GM12878 (cell line): Measurements from ENCODE around the gene ARVCF. TPM values are rescaled to one million over a fixed set of nuclear protein-coding genes. Genes with fewer than 3 reads are reported as not detected.

Experiments used
- BCLAF1 ChIP-seq: fragments of 450-650 bp; IDR thresholded peaks from 2 replicates; pipeline ENCODE4 v1.6.1; 2017; ENCODE audit warnings: antibody characterized with exemption, mild to moderate bottlenecking, moderate library complexity
- BHLHE40 ChIP-seq, 2 experiments: fragments of 450-650 bp in 1 of 2; IDR thresholded peaks; 2 replicates each; pipeline ENCODE4 v1.6.1; 2011 to 2017; ENCODE audit warnings: low read depth in 2 of 2, borderline replicate concordance in 1 of 2, improper control_type of control experiment in 1 of 2, low read length in 1 of 2, mild to moderate bottlenecking in 1 of 2
- CBX3 ChIP-seq: fragments of 200-600 bp; sonication (generic); IDR thresholded peaks from 2 replicates; pipeline ENCODE4 v1.6.1; 2016; ENCODE audit warnings: low read depth, borderline replicate concordance
- CREB1 ChIP-seq: IDR thresholded peaks from 2 replicates; pipeline ENCODE4 v1.6.1; 2012; ENCODE audit warnings: low read depth, mild to moderate bottlenecking, inconsistent platforms
- FOS ChIP-seq: IDR thresholded peaks from 3 replicates; pipeline ENCODE4 v1.6.1; 2011; ENCODE audit warnings: borderline replicate concordance; ENCODE audit not compliant: insufficient read length; ENCODE audit errors: extremely low read depth
- KLF5 ChIP-seq: fragments of 450-650 bp; IDR thresholded peaks from 2 replicates; pipeline ENCODE4 v1.6.1; 2014; ENCODE audit warnings: mild to moderate bottlenecking; ENCODE audit not compliant: partially characterized antibody
- MYB ChIP-seq: fragments of 150-350 bp; IDR thresholded peaks from 2 replicates; pipeline ENCODE4 v1.6.1; 2014; ENCODE audit warnings: mild to moderate bottlenecking, low read depth, low read length, borderline replicate concordance
- NFYA ChIP-seq: IDR thresholded peaks from 2 replicates; pipeline ENCODE4 v1.6.1; 2011; ENCODE audit warnings: low read depth, mild to moderate bottlenecking, low read length, improper control_type of control experiment, borderline replicate concordance
- NFYB ChIP-seq: IDR thresholded peaks from 2 replicates; pipeline ENCODE4 v1.6.1; 2011; ENCODE audit warnings: low read depth, mild to moderate bottlenecking, low read length, improper control_type of control experiment, moderate library complexity; ENCODE audit not compliant: insufficient read depth
- SP1 ChIP-seq: IDR thresholded peaks from one replicate; pipeline ENCODE4 v1.6.1; 2011; ENCODE audit warnings: low read depth, low read length
- SREBF1 ChIP-seq: IDR thresholded peaks from 2 replicates; pipeline ENCODE4 v1.6.1; 2012; ENCODE audit warnings: mild to moderate bottlenecking, low read length
- SREBF2 ChIP-seq: IDR thresholded peaks from 2 replicates; pipeline ENCODE4 v1.6.1; 2012; ENCODE audit warnings: mild to moderate bottlenecking, low read length
- STAT3 ChIP-seq: IDR thresholded peaks from 2 replicates; pipeline ENCODE4 v1.6.1; 2011; ENCODE audit warnings: low read depth, low read length, improper control_type of control experiment
- ZBED1 ChIP-seq: IDR thresholded peaks from 2 replicates; pipeline ENCODE4 v1.6.1; 2016; ENCODE audit warnings: borderline replicate concordance
- polyA plus RNA-seq, 11 experiments: library from polyadenylated mRNA; depleted of rRNA in 4 of 11; unstranded in 6 of 11; stranded (reverse) in 5 of 11; fragments of >200 nt; fragmentation: Nextera tagmentation in 4 of 11; fragmentation: Illumina TruSeq in 1 of 11; extraction: Ambion mirVana in 4 of 11; extraction: Trizol in 1 of 11; gene quantifications; 1 replicate in 1 of 11; 2 replicates in 10 of 11; pipeline versions ENCODE4 v1.2.1 to v1.2.3, GENCODE V29; 2011 to 2016; ENCODE audit warnings: inconsistent platforms in 2 of 11, missing spikeins in 2 of 11, low read depth in 1 of 11
- total RNA-seq, 4 experiments: library from RNA; depleted of rRNA in 3 of 4; stranded (reverse); fragments of >200 nt in 3 of 4; fragmentation: Illumina TruSeq in 1 of 4; extraction: Trizol in 1 of 4; gene quantifications; 2 replicates each; pipeline versions ENCODE4 v1.2.1 to v1.2.3, GENCODE V29; 2013 to 2021
- TF ChIP-seq, protein P1 (sequence below): fragments of 450-650 bp; conservative IDR thresholded peaks from 2 replicates; pipeline ENCODE4 v1.6.1; 2017; ENCODE audit warnings: mild to moderate bottlenecking, moderate library complexity
- TF ChIP-seq, protein P2 (sequence below): fragments of 450-650 bp; IDR thresholded peaks from 2 replicates; pipeline ENCODE4 v1.6.1; 2017; ENCODE audit warnings: mild to moderate bottlenecking, moderate library complexity

Gene ARVCF
- total and polyA plus RNA-seq, 10 of the 15 experiments (the other 5 are each of a cell fraction or from before 2014, with no cell fraction given): 0.13 to 1.9 (median 1.0) TPM; not detected in 2

- TF ChIP-seq MYB (no peak), STAT3 (no peak), KLF5 (peak; percentile 13), SREBF1 (no peak), CREB1 (peak; percentile 72), SP1 (peak; percentile 99), BCLAF1 (no peak), ZBED1 (no peak), SREBF2 (no peak), FOS (peak; percentile 96), NFYA (peak; percentile 71), BHLHE40 (IDR thresholded peaks at IDR 0.05; ENCODE audit: borderline replicate concordance in 1 of 2, low read depth in 2 of 2, low read length in 1 of 2) (peak; percentile 38 to 76; a peak in 3 of 4 replicates), CBX3 (no peak), NFYB (peak; percentile 99)
- TF ChIP-seq, protein P1, sequence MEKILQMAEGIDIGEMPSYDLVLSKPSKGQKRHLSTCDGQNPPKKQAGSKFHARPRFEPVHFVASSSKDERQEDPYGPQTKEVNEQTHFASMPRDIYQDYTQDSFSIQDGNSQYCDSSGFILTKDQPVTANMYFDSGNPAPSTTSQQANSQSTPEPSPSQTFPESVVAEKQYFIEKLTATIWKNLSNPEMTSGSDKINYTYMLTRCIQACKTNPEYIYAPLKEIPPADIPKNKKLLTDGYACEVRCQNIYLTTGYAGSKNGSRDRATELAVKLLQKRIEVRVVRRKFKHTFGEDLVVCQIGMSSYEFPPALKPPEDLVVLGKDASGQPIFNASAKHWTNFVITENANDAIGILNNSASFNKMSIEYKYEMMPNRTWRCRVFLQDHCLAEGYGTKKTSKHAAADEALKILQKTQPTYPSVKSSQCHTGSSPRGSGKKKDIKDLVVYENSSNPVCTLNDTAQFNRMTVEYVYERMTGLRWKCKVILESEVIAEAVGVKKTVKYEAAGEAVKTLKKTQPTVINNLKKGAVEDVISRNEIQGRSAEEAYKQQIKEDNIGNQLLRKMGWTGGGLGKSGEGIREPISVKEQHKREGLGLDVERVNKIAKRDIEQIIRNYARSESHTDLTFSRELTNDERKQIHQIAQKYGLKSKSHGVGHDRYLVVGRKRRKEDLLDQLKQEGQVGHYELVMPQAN: no peak
- TF ChIP-seq, protein P2, sequence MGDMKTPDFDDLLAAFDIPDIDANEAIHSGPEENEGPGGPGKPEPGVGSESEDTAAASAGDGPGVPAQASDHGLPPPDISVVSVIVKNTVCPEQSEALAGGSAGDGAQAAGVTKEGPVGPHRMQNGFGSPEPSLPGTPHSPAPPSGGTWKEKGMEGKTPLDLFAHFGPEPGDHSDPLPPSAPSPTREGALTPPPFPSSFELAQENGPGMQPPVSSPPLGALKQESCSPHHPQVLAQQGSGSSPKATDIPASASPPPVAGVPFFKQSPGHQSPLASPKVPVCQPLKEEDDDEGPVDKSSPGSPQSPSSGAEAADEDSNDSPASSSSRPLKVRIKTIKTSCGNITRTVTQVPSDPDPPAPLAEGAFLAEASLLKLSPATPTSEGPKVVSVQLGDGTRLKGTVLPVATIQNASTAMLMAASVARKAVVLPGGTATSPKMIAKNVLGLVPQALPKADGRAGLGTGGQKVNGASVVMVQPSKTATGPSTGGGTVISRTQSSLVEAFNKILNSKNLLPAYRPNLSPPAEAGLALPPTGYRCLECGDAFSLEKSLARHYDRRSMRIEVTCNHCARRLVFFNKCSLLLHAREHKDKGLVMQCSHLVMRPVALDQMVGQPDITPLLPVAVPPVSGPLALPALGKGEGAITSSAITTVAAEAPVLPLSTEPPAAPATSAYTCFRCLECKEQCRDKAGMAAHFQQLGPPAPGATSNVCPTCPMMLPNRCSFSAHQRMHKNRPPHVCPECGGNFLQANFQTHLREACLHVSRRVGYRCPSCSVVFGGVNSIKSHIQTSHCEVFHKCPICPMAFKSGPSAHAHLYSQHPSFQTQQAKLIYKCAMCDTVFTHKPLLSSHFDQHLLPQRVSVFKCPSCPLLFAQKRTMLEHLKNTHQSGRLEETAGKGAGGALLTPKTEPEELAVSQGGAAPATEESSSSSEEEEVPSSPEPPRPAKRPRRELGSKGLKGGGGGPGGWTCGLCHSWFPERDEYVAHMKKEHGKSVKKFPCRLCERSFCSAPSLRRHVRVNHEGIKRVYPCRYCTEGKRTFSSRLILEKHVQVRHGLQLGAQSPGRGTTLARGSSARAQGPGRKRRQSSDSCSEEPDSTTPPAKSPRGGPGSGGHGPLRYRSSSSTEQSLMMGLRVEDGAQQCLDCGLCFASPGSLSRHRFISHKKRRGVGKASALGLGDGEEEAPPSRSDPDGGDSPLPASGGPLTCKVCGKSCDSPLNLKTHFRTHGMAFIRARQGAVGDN: no peak
Observed at GRCh38 chr22:20016734-20017621, at the start of gene ARVCF (continued).
